SK-N-SH treated with all-trans-retinoic acid at 6 μM for 48 hours (cell line): ENCODE data around the gene FCSK.

Experiments used
- ATAC-seq: fragments of 200-7000 bp; cut with Tn5 transposase; 3 replicates; pipeline ENCODE4 v1.9.1; 2020; ENCODE audit warnings: mild to moderate bottlenecking, moderate library complexity
- ARNTL ChIP-seq: fragments of 450-650 bp; formaldehyde crosslinking; IDR thresholded peaks from 2 replicates; pipeline ENCODE4 v1.5.0; 2020; ENCODE audit warnings: low read depth, mild to moderate bottlenecking, moderate library complexity, borderline replicate concordance
- BACH2 ChIP-seq: fragments of 250-450 bp; sonication (Bioruptor Pico); IDR thresholded peaks from 2 replicates; pipeline ENCODE4 v1.9.0; 2021; ENCODE audit warnings: mild to moderate bottlenecking, borderline replicate concordance
- GLIS3 ChIP-seq: fragments of 250-450 bp; sonication (Bioruptor Pico); IDR thresholded peaks from 2 replicates; pipeline ENCODE4 v1.5.0; 2020; ENCODE audit warnings: mild to moderate bottlenecking, moderate library complexity
- ISL1 ChIP-seq: fragments of 250-450 bp; sonication (Bioruptor Pico); IDR thresholded peaks from 2 replicates; pipeline ENCODE4 v2.1.2; 2022; ENCODE audit warnings: mild to moderate bottlenecking, moderate library complexity
- OSR1 ChIP-seq: fragments of 250-450 bp; sonication (Bioruptor Pico); IDR thresholded peaks from 2 replicates; pipeline ENCODE4 v1.8.0; 2022; ENCODE audit warnings: moderate library complexity, mild to moderate bottlenecking, inconsistent platforms
- PATZ1 ChIP-seq: fragments of 250-450 bp; sonication (Bioruptor Pico); IDR thresholded peaks from 2 replicates; pipeline ENCODE4 v1.8.0; 2020; ENCODE audit warnings: mild to moderate bottlenecking, moderate library complexity, borderline replicate concordance
- POU6F1 ChIP-seq: fragments of 250-450 bp; sonication (Bioruptor Pico); IDR thresholded peaks from 2 replicates; pipeline ENCODE4 v1.8.0; 2021; ENCODE audit warnings: low read depth, mild to moderate bottlenecking, moderate library complexity, borderline replicate concordance
- RARB ChIP-seq: fragments of 250-450 bp; sonication (Bioruptor Pico); IDR thresholded peaks from 2 replicates; pipeline ENCODE4 v1.8.0; 2021; ENCODE audit warnings: mild to moderate bottlenecking, moderate library complexity
- SNAI2 ChIP-seq: fragments of 250-450 bp; sonication (Bioruptor Pico); IDR thresholded peaks from 2 replicates; pipeline ENCODE4 v1.5.0; 2020; ENCODE audit warnings: mild to moderate bottlenecking, moderate library complexity
- TCF4 ChIP-seq: fragments of 250-450 bp; sonication (Bioruptor Pico); IDR thresholded peaks from 2 replicates; pipeline ENCODE4 v1.8.0; 2021; ENCODE audit warnings: mild to moderate bottlenecking, moderate library complexity, borderline replicate concordance
- TOX ChIP-seq: fragments of 250-450 bp; sonication (Bioruptor Pico); IDR thresholded peaks from 2 replicates; pipeline ENCODE4 v1.8.0; 2021; ENCODE audit warnings: mild to moderate bottlenecking, moderate library complexity, borderline replicate concordance
- TSHZ2 ChIP-seq: fragments of 250-450 bp; sonication (Bioruptor Pico); IDR thresholded peaks from 2 replicates; pipeline ENCODE4 v1.5.0; 2020; ENCODE audit warnings: mild to moderate bottlenecking, moderate library complexity
- ZC3H10 ChIP-seq: fragments of 250-450 bp; sonication (Bioruptor Pico); IDR thresholded peaks from 2 replicates; pipeline ENCODE4 v1.5.1; 2021; ENCODE audit warnings: mild to moderate bottlenecking, moderate library complexity
- ZFP30 ChIP-seq: fragments of 450-650 bp; formaldehyde crosslinking; IDR thresholded peaks from 2 replicates; pipeline ENCODE4 v1.5.0; 2022; ENCODE audit warnings: mild to moderate bottlenecking, moderate library complexity
- ZNF8 ChIP-seq: fragments of 450-650 bp; formaldehyde crosslinking; IDR thresholded peaks from 2 replicates; pipeline ENCODE4 v1.5.0; 2020; ENCODE audit warnings: mild to moderate bottlenecking, moderate library complexity
- TF ChIP-seq, protein P1 (sequence below): fragments of 250-450 bp; sonication (Bioruptor Pico); IDR thresholded peaks from 2 replicates; pipeline ENCODE4 v1.5.1; 2021; ENCODE audit warnings: mild to moderate bottlenecking, moderate library complexity
- TF ChIP-seq, protein P2 (sequence below): fragments of 250-450 bp; sonication (Bioruptor Pico); IDR thresholded peaks from 2 replicates; pipeline ENCODE4 v1.5.1; 2020; ENCODE audit warnings: low read depth, mild to moderate bottlenecking, moderate library complexity

FCSK gene

GRCh38 chr16:70473446-70474319, 19.3 kb downstream of the FCSK start:
- TF ChIP-seq POU6F1 (CRISPR knock-in tag): no peak
- TF ChIP-seq TSHZ2 (CRISPR knock-in tag): no peak
- no peak for TF ChIP-seq SNAI2 (CRISPR knock-in tag)
- TF ChIP-seq ISL1 (CRISPR knock-in tag): no peak
- no peak for TF ChIP-seq TOX (CRISPR knock-in tag)
- TF ChIP-seq ZNF8 (CRISPR knock-in tag): no peak
- TF ChIP-seq GLIS3 (CRISPR knock-in tag): no peak
- TF ChIP-seq ZC3H10 (CRISPR knock-in tag): no peak
- TF ChIP-seq, protein P1, sequence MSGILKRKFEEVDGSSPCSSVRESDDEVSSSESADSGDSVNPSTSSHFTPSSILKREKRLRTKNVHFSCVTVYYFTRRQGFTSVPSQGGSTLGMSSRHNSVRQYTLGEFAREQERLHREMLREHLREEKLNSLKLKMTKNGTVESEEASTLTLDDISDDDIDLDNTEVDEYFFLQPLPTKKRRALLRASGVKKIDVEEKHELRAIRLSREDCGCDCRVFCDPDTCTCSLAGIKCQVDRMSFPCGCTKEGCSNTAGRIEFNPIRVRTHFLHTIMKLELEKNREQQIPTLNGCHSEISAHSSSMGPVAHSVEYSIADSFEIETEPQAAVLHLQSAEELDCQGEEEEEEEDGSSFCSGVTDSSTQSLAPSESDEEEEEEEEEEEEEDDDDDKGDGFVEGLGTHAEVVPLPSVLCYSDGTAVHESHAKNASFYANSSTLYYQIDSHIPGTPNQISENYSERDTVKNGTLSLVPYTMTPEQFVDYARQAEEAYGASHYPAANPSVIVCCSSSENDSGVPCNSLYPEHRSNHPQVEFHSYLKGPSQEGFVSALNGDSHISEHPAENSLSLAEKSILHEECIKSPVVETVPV (CRISPR knock-in tag): no peak
- TF ChIP-seq RARB (CRISPR knock-in tag): no peak
- TF ChIP-seq TCF4: no peak
- no peak for ATAC-seq

DNA sequence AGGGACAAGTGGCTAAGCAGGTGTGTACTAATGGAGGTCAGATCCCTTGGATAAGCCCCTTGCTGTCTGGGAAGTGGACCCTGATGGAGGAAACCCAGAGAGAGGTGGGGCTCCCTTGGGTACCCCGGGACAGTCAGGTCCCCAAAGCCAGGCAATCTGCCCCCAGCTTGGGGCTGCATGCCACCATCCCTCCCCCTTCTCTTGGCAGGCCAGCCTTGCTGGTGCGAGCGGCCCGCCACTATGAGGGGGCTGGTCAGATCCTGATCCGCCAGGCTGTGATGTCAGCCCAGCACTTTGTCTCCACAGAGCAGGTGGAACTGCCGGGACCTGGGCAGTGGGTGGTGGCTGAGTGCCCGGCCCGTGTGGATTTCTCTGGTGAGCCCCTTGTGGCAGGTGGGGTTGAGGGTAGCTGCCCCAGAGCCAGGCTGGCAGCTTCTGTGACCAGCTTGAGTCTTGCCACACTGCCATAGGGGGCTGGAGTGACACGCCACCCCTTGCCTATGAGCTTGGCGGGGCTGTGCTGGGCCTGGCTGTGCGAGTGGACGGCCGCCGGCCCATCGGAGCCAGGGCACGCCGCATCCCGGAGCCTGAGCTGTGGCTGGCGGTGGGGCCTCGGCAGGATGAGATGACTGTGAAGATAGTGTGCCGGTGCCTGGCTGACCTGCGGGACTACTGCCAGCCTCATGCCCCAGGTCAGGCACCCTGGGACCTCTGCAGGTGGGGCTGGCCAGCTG, 20.1 kb downstream of the FCSK start:
- ATAC-seq: no peak
- TF ChIP-seq ZFP30 (CRISPR knock-in tag) (no peak), ZNF8 (CRISPR knock-in tag) (no peak), GLIS3 (CRISPR knock-in tag) (no peak)
- TF ChIP-seq, protein P1 (CRISPR knock-in tag): no peak
- TF ChIP-seq, protein P2, sequence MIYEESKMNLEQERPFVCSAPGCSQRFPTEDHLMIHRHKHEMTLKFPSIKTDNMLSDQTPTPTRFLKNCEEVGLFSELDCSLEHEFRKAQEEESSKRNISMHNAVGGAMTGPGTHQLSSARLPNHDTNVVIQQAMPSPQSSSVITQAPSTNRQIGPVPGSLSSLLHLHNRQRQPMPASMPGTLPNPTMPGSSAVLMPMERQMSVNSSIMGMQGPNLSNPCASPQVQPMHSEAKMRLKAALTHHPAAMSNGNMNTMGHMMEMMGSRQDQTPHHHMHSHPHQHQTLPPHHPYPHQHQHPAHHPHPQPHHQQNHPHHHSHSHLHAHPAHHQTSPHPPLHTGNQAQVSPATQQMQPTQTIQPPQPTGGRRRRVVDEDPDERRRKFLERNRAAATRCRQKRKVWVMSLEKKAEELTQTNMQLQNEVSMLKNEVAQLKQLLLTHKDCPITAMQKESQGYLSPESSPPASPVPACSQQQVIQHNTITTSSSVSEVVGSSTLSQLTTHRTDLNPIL (CRISPR knock-in tag): no peak

- TF ChIP-seq GLIS3 (CRISPR knock-in tag) (no peak), ISL1 (CRISPR knock-in tag) (no peak), TOX (CRISPR knock-in tag) (no peak), ARNTL (no peak), TSHZ2 (CRISPR knock-in tag) (no peak), SNAI2 (CRISPR knock-in tag) (no peak), ZFP30 (CRISPR knock-in tag) (no peak), PATZ1 (CRISPR knock-in tag) (no peak), OSR1 (no peak), ZC3H10 (CRISPR knock-in tag) (no peak), BACH2 (CRISPR knock-in tag) (no peak)
- TF ChIP-seq, protein P2 (CRISPR knock-in tag): no peak
- ATAC-seq: no peak
Observed at GRCh38 chr16:70475054-70475871, 20.9 kb downstream of the FCSK start.
